Measurements from ENCODE around the gene SUPT20HL2. TPM values are rescaled to one million over a fixed set of nuclear protein-coding genes. Genes with fewer than 3 reads are reported as not detected.

Gene SUPT20HL2
- total and polyA plus RNA-seq, 2 of the 8 experiments (the other 6 are each of a cell fraction or from before 2014, with no cell fraction given): not detected

DNA sequence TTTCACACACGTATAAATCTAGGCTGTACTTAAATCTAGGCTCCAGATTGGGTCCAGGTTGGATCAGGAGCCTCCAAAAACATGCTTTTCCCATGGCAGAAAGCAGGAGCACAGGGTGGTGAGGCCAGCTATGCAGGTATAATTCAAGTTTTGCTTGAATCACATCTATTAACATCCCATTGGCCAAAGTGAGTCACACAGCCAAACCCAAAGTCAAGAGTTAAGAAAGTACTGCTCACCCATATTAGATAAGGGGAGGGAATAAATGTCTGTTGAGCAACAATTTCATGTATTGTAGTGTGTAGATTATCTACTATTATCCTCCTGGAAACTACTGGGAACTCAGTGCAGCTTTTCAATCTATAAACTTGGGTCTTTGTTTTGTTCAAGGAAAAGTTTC, 12.8 kb downstream of the SUPT20HL2 start:
- Histone ChIP-seq H3K27me3 (replicated peaks in 1 of 4; ENCODE audit: control insufficient read depth in 3 of 4, extremely low read depth in 1 of 4, insufficient read depth in 3 of 4, low read length in 3 of 4) (no peaks in the 10 kb centered on the region), H2BK120ac (replicated peaks; ENCODE audit: low read depth, low read length) (no peak overlapping the region), H3K56ac (replicated peaks; ENCODE audit: insufficient read length, low read depth, low read length) (no peak overlapping the region), H3K36me3 (ENCODE audit: control insufficient read depth in 2 of 4, insufficient read depth in 4 of 4, low read length in 3 of 4) (no peaks in the 10 kb centered on the region), H3K79me2 (ENCODE audit: control insufficient read depth in 1 of 2, insufficient read depth in 2 of 2, low read length in 2 of 2) (no peaks in the 10 kb centered on the region), H4K8ac (ENCODE audit: extremely low read depth, insufficient read depth, low read length) (no peak overlapping the region), H2BK5ac (ENCODE audit: low read depth, low read length) (no peak overlapping the region), H3K4me3 (ENCODE audit: extremely low read depth in 1 of 4, insufficient read depth in 2 of 4, low read depth in 3 of 4, low read length in 4 of 4) (no peak overlapping the region), H3K18ac (ENCODE audit: extremely low read depth, low read length) (no peak overlapping the region), H3K23ac (ENCODE audit: insufficient read length) (no peak overlapping the region), H2AK5ac (ENCODE audit: low read depth, low read length) (no peak overlapping the region), H3K27ac (ENCODE audit: low read depth, low read length) (no peak overlapping the region), H3K79me1 (ENCODE audit: low read depth, low read length) (no peaks in the 10 kb centered on the region), H3K9me3 (ENCODE audit: insufficient read depth in 2 of 2, low read depth in 1 of 2, low read length in 1 of 2) (no peaks in the 10 kb centered on the region), H4K91ac (replicated peaks; ENCODE audit: insufficient read length, low read length) (no peak overlapping the region), H3K4ac (replicated peaks; ENCODE audit: insufficient read length, low read depth, low read length) (no peak overlapping the region), H2AFZ (ENCODE audit: low read length) (no peak overlapping the region), H3K4me1 (replicated peaks in 1 of 4; ENCODE audit: control insufficient read depth in 3 of 4, insufficient read depth in 4 of 4, low read length in 3 of 4) (no peaks in the 10 kb centered on the region; a peak in 1 of 7 replicates), H4K5ac (ENCODE audit: insufficient read length, low read depth, low read length) (no peak overlapping the region), H3K23me2 (ENCODE audit: low read depth, low read length) (no peaks in the 10 kb centered on the region), H4K20me1 (replicated peaks in 1 of 2; ENCODE audit: control insufficient read depth in 1 of 2, insufficient read depth in 2 of 2, low read length in 2 of 2) (no peaks in the 10 kb centered on the region), H3K9ac (replicated peaks in 1 of 4; ENCODE audit: extremely low read depth in 1 of 4, low read depth in 3 of 4, low read length in 3 of 4) (no peak overlapping the region), H2BK12ac (ENCODE audit: low read depth, low read length) (no peak overlapping the region), H3K14ac (ENCODE audit: insufficient read length) (no peak overlapping the region), H2BK15ac (ENCODE audit: low read length) (no peak overlapping the region), H2BK20ac (ENCODE audit: low read length) (no peak overlapping the region), H3K4me2 (ENCODE audit: insufficient read depth in 1 of 2, low read depth in 2 of 2, low read length in 2 of 2) (no peak overlapping the region)
- CTCF ChIA-PET (ENCODE audit: partially characterized antibody): interaction anchor here (1.1 kb wide), 1 partner anchor 70 kb away, joined by 3 read pairs; no protein-coding TSS in a partner anchor
- no peak for DNase-seq (ENCODE audit: low read depth in 1 of 2, low spot score in 2 of 2)
- 94% methylated on average over 1 of the region's 1 CpG; no CpG with 5 or more reads in 1 of the 2 experiments for WGBS, 2 experiments (ENCODE audit: extremely low coverage in 1 of 2, insufficient coverage in 1 of 2, insufficient read length in 1 of 2, insufficient replicate concordance in 2 of 2, low coverage in 1 of 2, low lambda C conversion rate in 2 of 2, missing lambda C conversion rate in 1 of 2)
- no peak for TF ChIP-seq TAF1 (IDR thresholded peaks at IDR 0.05; ENCODE audit: low read depth, low read length)
- no peak for TF ChIP-seq KDM1A (IDR thresholded peaks at IDR 0.05; ENCODE audit: borderline replicate concordance, low read length)
- TF ChIP-seq GABPA (IDR thresholded peaks at IDR 0.05; ENCODE audit: borderline replicate concordance, insufficient read depth, low read length): no peak
- no peak for TF ChIP-seq ASH2L (IDR thresholded peaks at IDR 0.05; ENCODE audit: low read length)
- TF ChIP-seq BCL11A (IDR thresholded peaks at IDR 0.05; ENCODE audit: low read depth in 2 of 2, low read length in 2 of 2): no peak
- no peak for TF ChIP-seq PHF8 (conservative IDR thresholded peaks at IDR 0.05; ENCODE audit: low read depth, low read length)
- no peak for TF ChIP-seq RAD21 (IDR thresholded peaks at IDR 0.05 in 1 of 2, conservative IDR thresholded peaks at IDR 0.05 in 1 of 2; ENCODE audit: low read depth in 2 of 2, low read length in 2 of 2)
- no peak for TF ChIP-seq CREB1 (IDR thresholded peaks at IDR 0.05)
- TF ChIP-seq BRCA1 (IDR thresholded peaks at IDR 0.05; ENCODE audit: low read depth, low read length): no peak
- TF ChIP-seq CBX8 (IDR thresholded peaks at IDR 0.05; ENCODE audit: borderline replicate concordance, low read depth, low read length): no peak
- TF ChIP-seq YY1 (IDR thresholded peaks at IDR 0.05; ENCODE audit: low read depth, low read length): no peak
- TF ChIP-seq CTBP2 (IDR thresholded peaks at IDR 0.05; ENCODE audit: borderline replicate concordance, insufficient read depth, insufficient read length, low read length): no peak
- FAIRE-seq: no peak
- POLR2A ChIA-PET (ENCODE audit: partially characterized antibody): no interaction called here
